ENCODE measurements around the gene MACROD1.
"Not testable (repeated sequence)": the region's sequence is repeated elsewhere in the genome, so short reads cannot be mapped to it uniquely, and the experiment has no call there.

MACROD1 gene

DNA sequence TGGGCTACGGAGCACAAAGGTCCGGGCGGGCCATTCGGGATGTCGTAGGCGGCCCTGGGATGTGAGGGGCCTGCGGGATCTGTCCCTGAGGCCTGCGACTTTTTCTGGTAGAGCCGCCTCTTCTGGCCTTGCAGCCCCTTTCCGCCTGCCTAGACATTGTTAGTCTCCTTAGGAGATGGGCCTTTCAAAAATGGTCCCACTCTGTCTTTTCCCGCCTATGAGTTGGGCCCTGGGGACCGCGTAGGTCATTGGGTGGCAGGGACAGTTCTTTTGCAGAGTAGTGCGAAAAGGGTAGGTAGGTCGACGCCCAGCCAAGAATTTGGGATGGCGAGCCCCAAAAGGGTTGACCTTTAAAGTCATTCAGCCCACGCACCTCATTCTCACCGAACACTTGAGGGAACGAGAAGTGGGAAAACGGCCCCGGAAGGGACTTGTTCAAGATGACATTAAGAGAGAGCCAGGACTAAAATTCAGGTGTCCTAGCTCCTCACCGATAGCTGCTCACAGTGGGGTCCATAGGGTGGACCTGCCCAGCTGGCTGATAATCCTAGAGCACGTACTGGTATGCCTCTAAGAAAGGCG, 178.9 kb downstream of the MACROD1 start:
- no peak for DNase-seq (ENCODE audit: low read depth, low spot score)
- in situ Hi-C loops (cut with HindIII; ENCODE audit: low sequenced_read_pairs), result no loop called here
- H3K4me3 ChIP-seq (ENCODE audit: low read depth, low read length), result peak overlapping the region; percentile 82
- TF ChIP-seq, protein P1, sequence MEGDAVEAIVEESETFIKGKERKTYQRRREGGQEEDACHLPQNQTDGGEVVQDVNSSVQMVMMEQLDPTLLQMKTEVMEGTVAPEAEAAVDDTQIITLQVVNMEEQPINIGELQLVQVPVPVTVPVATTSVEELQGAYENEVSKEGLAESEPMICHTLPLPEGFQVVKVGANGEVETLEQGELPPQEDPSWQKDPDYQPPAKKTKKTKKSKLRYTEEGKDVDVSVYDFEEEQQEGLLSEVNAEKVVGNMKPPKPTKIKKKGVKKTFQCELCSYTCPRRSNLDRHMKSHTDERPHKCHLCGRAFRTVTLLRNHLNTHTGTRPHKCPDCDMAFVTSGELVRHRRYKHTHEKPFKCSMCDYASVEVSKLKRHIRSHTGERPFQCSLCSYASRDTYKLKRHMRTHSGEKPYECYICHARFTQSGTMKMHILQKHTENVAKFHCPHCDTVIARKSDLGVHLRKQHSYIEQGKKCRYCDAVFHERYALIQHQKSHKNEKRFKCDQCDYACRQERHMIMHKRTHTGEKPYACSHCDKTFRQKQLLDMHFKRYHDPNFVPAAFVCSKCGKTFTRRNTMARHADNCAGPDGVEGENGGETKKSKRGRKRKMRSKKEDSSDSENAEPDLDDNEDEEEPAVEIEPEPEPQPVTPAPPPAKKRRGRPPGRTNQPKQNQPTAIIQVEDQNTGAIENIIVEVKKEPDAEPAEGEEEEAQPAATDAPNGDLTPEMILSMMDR (IDR thresholded peaks at IDR 0.05; ENCODE audit: low read depth, low read length), result no peak

DNA sequence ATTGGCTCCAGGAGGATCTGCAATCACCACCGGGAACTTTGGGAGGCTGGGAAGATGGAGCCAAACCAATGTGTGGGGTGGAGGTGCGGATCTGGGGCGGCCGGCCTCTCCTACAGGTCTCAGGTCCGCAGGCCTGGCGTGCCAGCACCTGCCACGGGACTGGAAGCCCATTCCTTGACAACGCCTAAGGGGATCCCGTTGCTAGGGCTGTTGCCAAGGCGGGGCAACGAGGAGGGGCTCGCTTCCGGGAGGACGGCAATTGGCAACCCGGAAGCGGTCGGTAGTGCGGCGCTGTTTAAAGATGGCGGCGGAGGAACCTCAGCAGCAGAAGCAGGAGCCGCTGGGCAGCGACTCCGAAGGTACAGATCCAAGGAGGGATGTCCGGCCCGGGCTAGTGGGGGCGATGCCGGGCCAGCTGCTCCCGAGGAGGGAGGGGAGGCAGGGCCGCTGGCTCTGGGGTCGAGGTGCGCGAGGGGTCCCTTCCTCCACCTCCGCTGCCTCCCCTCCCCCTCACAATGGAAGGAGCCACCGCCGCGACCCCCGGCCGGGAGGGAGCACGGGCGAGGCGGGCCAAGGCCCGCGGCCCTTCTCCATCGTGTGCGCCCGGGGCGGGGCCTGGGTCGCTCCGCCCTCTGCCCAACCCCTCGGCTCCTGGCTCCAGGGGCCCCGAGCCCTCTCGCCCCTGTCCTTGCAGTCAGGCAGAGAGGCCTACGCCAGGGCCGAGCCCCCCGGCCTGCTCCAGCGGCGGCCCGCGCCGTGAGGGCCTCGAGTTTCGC, 179.6 kb downstream of the MACROD1 start, which contains the start of gene OTUB1:
Gene OTUB1, plus strand, starts transcription at position 283 of the 776 bp plus-strand sequence. Its CDS starts 19 bp downstream, at position 302.
- in situ Hi-C loops (cut with HindIII; ENCODE audit: low sequenced_read_pairs), result no loop called here
- H3K4me3 ChIP-seq (ENCODE audit: low read depth, low read length), result peak within 1 kb of the TSS; percentile 82
- TF ChIP-seq, protein P1 (IDR thresholded peaks at IDR 0.05; ENCODE audit: low read depth, low read length), result no peak
- peak; percentile 90 for DNase-seq (ENCODE audit: low read depth, low spot score)

DNA sequence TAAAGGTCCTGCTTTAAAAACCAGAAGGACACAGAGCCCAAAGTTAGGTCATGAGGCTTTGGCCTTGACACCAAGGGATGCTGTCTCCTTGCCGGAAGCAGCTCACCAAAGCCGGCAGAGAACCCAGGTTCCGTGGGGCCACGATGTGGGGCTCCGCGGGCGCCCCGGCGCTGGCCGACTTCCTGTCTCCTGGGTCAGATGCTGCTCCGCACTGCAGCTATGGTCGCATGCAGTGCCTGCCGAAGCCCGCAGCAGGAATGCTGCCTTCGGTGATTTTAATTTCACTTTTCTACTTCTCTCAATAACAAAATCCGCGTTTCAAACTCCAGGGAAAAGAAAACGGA, 180.1 kb downstream of the MACROD1 start:
- peak overlapping the region; percentile 82 for H3K4me3 ChIP-seq (ENCODE audit: low read depth, low read length)
- in situ Hi-C loops (cut with HindIII; ENCODE audit: low sequenced_read_pairs), result no loop called here
- TF ChIP-seq, protein P1 (IDR thresholded peaks at IDR 0.05; ENCODE audit: low read depth, low read length), result no peak
- DNase-seq (ENCODE audit: low read depth, low spot score), result no peak

DNA sequence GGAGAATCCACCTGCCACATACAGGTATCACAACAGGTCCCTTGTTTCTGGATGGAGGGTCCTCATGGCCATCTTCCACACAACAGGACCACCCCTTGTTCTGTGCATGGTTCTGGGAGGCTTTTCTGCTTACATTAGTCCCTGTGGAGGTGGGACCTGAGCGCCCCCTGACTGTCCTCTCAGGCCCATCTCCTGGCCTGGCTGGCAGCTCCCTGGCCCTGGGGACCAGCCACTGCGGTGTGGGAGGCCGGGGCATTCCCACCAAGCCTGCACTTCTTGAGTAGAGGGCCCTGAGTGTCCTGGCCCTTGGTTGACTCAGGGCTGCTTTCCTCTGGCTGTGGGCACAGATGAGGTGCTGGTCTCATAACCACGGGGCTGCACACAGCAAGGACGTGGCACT, 186.5 kb downstream of the MACROD1 start:
- TF ChIP-seq, protein P1 (IDR thresholded peaks at IDR 0.05; ENCODE audit: low read depth, low read length), result no peak
- no peak for DNase-seq (ENCODE audit: low read depth, low spot score)
- in situ Hi-C loops (cut with HindIII; ENCODE audit: low sequenced_read_pairs), result no loop called here
- no peak overlapping the region for H3K4me3 ChIP-seq (ENCODE audit: low read depth, low read length)

DNA sequence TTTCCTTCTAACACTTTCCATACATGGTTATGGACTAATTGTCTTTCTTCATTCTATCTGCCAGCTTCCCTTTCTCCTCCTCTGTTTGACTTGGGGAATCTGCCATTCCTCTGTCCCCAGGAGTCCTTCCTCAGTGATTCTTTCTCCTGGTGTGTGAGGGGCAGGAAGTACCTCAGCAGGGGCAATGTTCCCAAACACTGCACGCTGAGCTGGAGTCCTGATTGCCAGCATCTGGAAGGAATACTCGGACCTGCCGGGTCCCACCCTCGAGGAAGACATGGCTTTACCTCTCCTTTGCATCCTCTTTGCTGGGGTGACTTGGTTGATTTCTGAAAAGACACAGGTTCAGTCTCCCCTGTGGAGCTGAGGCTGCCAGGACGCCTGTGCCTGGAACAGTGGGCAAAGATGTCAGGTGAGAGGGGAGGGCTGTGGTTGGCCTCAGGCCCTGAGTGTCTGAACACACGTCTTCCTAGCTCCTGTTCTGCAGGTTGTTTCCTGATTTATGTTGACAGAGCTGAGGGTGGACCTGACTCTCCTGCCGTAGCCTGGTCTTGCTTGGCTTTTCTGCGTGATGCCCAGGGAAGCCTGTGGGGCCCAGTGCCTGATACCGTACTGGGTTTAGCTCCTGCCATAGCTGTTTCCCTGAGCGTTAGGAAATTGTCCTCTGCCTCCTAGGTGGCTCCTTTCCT, 187.2 kb downstream of the MACROD1 start:
- in situ Hi-C loops (cut with HindIII; ENCODE audit: low sequenced_read_pairs), result no loop called here
- no peak for DNase-seq (ENCODE audit: low read depth, low spot score)
- TF ChIP-seq, protein P1 (IDR thresholded peaks at IDR 0.05; ENCODE audit: low read depth, low read length), result no peak
- no peak overlapping the region for H3K4me3 ChIP-seq (ENCODE audit: low read depth, low read length)

DNA sequence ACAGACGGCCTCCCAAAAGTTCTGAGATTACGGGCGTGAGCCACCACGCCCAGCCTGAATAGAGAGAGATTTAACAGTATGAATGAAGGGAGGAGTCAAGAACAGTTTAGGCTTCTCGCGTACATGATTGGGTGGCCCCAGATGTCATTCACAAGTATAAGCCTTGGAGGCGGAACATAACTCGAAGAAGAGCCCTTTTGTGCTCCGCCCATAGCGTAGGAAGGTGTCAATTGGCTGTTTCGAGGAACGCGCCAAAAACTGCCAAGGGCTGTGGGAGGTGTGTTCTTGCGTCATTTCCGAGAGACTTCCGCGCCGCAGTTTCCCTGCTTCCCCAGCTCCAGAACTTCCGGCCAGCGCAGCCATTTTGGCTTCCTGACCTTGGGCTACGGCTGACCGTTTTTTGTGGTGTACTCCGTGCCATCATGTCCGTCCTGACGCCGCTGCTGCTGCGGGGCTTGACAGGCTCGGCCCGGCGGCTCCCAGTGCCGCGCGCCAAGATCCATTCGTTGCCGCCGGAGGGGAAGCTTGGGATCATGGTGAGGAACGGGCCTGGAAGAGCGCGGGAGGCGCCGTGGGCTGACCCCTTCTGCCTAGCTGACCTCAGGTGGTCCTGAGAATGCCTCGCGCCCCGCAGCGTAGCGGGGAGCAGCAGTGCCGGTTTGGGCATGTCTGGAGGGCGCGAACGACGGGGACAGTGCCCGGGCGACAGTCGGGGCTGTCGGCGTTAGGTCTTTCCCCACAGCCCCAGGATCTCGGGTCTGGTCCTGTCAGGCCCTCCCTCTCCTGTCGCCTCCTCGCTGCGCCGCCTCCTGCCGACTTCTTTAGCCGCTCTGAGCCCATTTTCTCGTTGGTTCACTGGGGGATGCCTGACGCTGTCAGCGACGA, 191.4 kb downstream of the MACROD1 start, which contains the start of gene COX8A:
Gene COX8A, plus strand, starts transcription at position 362 of the 885 bp plus-strand sequence. Its CDS starts 61 bp downstream, at position 423.
- TF ChIP-seq, protein P1 (IDR thresholded peaks at IDR 0.05; ENCODE audit: low read depth, low read length), result peak; percentile 25
- peak within 1 kb of the TSS; percentile 96 for H3K4me3 ChIP-seq (ENCODE audit: low read depth, low read length)
- peak; percentile 100 for DNase-seq (ENCODE audit: low read depth, low spot score)
- in situ Hi-C loops (cut with HindIII; ENCODE audit: low sequenced_read_pairs), result no loop called here

DNA sequence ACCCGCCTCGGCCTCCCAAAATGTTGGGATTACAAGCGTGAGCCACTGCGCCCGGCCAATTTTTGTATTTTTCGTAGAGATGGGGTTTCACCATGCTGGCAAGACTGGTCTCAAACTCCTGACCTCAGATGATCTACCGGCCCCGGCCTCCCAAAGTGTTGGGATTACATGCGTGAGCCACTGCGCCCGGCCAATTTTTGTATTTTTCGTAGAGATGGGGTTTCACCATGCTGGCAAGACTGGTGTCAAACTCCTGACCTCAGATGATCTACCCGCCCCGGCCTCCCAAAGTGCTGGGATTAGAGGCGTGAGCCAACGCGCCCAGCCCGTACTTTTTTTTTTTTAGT, 192.0 kb downstream of the MACROD1 start:
- in situ Hi-C loops (cut with HindIII; ENCODE audit: low sequenced_read_pairs); H3K4me3 ChIP-seq (ENCODE audit: low read depth, low read length): not testable (repeated sequence)

More for the DNA sequence above, 192.0 kb downstream of the MACROD1 start:
- not testable (repeated sequence) for DNase-seq (ENCODE audit: low read depth, low spot score)

All from astrocyte of the spinal cord (primary cell).